GM21576 (cell line): ENCODE results near the gene UBE2I.

Experiments used
- ATAC-seq: cut with Tn5 transposase; IDR thresholded peaks from one replicate; pipeline ENCODE4 v1.9.1; 2021; ENCODE audit warnings: mild to moderate bottlenecking, moderate library complexity; ENCODE audit not compliant: unreplicated experiment

The UBE2I gene

DNA sequence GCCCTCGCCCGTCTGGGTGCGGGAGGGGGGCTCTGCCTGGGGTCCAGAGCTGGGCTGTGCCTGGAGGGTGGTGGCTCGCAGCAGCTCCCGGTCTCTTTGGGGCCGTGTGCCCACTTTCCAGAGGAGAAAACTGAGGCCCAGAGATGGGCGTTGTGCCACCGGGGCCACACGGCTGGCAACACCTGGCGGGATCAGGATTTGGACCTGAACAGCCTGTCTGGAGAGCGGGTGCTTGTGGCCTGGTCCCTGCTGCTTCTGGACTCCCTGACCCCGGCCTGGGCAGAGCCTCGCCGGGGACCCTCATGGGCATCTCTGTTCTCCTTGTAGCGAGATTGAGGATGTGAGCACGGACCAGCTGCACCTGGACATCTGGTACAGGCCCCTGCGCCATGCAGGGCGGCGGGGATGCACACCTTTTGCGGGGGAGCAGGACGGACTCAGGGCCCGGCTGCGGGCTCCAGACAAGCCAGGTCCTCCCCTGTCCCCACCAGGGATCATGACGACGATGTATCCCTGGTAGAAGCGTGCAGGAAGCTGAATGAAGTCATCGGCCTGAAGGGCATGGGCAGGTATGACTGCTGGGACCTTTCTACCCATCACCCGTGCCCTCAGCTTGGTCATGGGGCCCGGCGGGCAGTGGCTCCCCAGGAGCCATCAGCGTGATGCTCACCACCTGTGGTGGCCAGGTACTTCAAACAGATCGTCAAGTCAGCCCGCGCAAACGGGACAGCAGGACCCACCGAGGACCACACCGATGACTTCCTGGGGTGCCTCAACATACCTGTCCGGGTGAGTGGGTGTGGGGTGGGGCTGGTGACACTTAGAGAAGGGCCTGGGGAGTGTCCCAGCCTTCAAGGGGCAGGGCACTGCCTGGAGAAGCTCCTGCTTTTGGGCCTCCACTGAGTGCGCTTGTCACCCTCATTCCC is 32.3 kb downstream of the UBE2I start:
- ATAC-seq, result no peak

DNA sequence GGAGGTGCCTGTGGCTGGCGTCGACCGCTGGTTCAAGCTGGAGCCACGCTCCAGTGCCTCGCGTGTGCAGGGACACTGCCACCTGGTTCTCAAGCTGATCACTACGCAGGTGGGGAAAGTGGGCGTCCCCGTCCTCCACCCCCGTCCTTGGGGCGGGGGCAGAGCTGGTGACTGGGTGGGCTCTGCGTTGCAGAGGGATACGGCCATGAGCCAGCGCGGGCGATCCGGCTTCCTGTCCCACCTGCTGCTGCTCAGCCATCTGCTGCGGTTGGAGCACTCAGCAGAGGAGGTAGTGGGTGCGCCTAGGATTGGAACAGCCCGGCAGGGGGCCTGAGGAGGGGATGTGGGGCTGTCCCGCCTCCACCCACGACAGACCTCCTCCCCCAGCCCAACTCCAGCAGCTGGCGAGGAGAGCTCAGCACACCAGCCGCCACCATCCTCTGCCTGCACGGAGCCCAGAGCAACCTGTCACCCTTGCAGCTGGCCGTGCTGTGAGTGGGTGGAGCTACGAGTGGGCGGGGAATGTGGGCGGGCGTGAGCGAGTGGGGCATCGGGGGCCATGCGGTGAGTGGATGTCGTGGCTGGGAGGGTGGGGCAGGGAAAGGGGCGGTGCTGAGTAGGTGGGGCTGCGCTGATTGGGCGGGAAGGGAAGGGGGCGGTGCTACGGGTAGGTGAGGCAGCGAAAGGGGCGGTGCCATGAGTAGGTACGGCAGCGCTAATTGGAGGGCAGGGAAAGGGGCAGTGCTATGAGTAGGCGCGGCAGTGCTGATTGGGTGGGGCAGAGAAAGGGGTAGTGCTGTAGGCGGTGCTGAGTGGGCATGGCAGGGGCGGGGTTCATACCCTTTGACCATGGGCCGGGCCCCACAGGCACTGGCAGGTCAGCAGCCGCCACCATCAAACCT is 33.3 kb downstream of the UBE2I start:
- ATAC-seq, result peak; percentile 78

DNA sequence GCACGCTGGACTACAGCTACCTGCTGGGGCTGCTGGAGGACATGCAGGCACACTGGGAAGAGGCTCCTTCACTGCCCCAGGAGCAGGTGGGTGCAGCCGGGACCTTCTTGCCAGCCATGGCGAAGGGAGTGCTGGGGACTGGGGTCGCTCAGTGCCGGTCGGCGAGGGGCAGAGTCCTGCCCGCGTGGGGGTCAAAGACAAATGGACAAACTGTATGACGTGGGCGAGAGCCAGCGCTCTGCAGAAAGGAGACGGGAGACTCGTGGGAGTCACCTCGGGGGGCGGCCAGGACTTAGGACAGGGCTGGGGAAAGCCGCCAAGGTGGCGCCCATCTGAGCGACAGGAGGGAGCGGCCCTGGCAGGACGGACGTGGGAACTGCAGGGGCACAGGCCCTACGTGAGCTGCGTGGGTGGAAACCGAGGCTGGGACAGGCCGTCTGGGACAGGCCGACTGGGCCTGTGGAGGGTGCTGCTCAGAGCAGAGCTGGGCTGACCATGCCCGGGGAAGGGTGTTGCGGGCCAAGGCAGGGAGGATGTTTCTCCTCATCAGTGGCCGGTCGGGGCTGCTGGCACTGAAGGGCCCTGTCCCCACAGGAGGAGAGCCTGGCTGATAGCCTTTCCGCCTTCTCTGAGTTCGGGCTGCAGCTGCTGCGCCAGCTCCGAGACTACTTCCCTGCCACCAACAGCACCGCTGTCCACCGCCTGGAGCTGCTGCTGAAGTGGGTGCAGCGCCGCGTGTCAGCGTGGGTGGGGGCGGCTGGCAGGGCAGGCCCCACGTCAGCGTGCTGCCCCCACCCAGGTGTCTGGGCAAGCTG is 34.2 kb downstream of the UBE2I start:
- no peak for ATAC-seq

DNA sequence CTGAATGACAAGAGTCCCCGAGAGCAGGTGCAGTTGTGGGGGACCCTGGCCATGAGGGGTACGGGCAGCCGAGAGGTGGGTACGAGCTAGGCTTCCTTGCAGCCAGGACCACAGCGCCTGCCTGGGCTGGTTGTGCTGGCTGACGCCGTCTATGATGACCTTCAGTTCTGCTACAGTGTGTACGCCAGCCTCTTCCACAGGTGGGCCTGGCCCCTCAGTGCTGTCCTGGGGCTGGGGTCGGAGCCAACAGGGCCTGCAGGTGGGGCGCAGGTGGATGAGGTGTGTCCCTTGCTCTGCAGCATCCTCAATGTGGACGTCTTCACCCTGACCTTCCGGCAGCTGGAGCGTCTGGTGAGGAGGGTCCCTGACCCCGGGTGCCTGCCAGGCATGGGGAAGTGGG is 35.1 kb downstream of the UBE2I start:
- no peak for ATAC-seq

DNA sequence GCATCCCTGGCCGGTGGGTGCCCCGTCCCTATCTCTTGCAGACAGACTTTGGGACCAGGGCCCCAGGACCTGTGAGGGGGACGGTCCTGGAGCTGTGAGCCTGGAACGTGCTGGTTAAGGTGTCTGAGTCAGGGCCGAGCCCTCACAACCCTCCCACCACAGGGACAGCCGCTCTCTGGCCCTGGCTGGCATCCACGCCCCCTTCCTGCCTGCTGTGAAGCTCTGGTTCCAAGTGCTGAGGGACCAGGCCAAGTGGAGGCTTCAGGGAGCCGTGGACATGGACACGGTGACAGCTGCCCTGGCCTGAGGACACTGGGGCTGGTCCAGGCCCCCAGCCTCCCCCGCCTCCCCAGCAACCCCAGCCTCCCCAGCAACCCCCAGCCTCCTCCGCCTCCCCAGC is 35.7 kb downstream of the UBE2I start:
- no peak for ATAC-seq

DNA sequence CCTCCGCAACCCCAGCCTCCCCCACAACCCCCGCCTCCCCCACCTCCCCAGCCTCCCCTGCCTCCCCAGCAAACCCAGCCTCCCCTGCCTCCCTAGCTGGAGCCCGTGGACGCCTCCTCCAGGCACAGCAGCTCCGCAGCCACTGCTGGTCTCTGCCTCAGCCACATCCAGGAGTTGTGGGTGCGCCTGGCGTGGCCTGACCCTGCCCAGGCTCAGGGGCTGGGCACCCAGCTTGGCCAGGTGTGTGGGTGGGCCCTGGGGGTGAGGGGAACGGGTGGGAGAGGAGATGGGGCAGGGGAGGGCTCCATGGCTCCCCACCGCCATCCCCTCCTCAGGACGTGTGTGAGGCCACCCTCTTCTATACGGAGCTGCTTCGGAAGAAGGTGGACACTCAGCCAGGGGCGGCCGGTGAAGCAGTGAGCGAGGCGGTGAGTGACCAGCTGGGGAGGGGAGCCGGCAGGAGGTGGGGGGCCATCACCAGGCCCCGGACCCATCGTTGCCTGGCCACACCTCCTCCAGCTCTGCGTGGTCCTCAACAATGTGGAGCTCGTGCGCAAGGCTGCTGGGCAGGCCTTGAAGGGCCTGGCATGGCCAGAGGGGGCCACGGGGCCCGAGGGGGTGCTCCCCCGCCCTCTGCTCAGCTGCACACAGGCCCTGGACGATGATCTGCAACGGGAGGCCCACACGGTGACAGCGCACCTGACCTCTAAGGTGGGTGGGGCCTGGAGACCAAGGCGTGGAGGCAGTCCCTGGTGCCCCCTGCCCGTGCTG is 36.4 kb downstream of the UBE2I start:
- ATAC-seq, result no peak

DNA sequence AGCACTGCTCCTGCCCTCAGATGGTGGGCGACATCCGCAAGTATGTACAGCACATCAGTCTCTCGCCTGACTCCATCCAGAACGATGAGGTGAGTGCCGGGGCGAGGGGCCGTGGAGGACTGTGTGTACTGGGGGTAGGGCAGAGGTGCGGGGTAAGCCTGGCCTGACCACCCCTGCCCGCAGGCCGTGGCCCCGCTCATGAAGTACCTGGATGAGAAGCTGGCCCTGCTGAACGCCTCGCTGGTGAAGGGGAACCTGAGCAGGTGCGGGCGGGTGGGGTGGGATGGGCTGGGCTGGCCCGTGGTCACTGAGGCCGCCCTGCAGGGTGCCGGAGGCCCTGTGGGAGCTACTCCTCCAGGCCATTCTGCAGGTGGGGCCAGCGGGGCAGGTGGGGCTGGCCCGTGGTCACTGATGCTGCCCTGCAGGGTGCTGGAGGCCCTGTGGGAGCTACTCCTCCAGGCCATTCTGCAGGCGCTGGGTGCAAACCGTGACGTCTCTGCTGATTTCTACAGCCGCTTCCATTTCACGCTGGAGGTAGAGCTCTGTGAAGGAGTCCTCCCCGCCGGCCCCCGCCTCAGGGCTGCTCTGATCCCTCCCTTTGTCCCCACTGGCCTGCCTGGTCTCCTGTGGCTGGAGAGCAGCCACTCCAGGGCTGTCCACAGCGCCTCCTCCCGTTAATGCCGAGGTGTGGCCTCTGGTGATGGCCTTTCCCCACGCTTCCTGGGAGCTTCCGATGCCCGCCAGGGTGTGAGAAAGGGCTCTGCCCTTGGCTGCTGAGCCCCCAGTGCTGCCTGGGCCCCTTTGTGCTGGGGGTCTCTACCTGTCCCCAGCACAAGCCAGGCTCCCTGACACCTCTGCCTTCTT is 37.2 kb downstream of the UBE2I start:
- ATAC-seq, result no peak

DNA sequence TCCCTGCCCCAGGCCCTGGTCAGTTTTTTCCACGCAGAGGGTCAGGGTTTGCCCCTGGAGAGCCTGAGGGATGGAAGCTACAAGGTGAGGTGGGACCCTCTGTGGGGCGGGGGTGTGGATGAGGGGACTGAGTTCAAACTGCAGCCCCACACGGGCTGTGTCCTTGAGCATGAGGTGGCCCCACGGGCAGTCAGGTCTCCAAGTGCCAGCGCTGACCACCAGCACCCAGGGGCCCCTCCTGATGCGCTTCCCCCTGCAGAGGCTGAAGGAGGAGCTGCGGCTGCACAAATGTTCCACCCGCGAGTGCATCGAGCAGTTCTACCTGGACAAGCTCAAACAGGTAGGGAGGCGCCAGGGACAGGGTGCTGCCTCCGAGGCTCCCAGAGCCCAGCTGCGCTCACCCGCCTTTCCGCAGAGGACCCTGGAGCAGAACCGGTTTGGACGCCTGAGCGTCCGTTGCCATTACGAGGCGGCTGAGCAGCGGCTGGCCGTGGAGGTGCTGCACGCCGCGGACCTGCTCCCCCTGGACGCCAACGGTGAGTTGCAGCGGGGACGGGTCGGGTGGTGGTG is 37.9 kb downstream of the UBE2I start:
- ATAC-seq, result no peak

DNA sequence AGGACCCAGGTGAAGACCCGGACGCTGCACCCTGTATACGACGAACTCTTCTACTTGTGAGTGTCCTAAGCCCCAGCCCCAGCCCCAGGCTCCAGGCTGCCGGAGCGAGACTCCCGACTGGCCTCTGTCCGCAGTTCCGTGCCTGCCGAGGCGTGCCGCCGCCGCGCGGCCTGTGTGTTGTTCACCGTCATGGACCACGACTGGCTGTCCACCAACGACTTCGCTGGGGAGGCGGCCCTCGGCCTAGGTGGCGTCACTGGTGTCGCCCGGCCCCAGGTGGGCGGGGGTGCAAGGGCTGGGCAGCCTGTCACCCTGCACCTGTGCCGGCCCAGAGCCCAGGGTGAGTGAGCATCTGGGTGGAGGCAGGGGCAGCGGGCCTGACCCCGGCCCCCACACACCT is 38.5 kb downstream of the UBE2I start:
- ATAC-seq, result no peak

DNA sequence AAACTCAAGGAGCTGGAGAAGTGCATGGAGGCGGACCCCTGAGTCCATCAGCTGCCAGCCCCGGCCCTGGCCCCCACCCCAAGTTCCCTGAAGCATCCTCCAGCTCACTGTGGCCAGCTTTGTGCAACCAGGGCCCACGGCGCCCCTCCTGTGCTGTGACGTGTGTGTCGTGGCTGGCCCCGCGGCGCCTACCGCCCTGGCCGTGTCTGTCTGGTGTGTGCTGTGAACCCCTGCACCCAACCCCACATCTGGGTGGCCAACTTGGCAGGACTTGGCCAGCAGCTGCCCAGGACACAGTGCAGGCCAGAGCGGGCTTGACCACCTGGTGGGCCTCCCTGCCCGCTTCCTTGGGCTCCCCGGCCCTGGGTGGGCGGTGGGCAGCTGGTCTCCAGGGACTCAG is 39.0 kb downstream of the UBE2I start:
- no peak for ATAC-seq

DNA sequence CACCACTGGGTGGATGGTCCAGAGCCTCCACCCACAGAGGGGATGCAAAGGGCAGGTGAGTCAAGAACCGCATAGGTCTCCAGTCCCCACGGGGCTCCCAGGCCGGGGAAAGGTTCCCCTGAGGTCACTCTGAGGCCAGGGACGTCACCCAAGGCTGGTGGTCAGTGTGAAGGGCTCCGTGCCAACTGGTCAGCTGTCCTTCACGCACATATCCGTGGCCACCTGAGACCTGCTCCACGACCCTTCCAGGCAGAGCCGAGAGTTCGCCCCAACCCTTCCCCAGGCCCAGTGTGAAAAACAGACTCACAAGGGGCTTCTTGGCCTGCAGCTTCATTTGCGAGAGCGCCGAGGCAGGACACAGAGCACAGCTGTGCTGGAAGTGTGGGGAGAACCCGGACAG is 39.5 kb downstream of the UBE2I start:
- no peak for ATAC-seq

DNA sequence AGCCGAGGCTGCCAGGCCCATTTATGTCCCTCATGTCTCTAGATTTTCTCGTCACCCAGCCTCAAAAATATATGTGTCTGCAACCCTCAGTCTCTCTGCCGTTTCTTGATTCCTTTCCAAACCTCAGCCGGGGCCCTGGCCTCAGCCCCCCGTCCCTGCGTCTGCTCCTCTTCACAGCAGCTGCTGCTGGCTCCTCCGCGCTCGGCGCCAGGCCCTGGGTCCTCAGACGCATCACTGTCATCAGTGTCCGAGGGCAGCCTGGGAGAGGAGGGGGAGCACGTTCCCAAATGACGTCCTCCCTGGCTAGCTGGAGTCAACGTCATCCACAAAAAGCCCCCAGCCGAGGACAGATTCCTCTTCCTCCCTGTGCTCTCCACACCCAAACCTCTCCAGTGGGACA is 39.9 kb downstream of the UBE2I start:
- no peak for ATAC-seq

DNA sequence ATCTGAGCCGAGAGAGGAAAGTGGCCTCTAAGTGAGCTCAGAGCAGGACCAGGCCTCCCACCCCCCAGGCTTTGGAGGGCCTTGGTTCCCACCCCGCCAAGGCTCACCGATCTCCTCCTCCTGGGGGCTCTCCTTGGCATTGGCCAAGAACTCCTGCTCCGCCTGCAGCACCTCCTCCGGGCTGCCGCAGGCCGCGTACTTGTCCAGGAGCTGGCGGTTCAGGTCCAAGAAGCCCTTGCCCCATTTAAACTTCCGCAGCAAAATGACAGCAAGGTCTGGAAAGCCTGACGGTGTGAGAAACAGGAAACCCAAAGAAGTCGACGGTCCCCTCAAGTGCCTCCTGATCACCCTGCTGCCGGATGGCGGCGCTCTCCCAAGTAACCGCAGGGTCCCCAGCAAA is 40.5 kb downstream of the UBE2I start:
- no peak for ATAC-seq

DNA sequence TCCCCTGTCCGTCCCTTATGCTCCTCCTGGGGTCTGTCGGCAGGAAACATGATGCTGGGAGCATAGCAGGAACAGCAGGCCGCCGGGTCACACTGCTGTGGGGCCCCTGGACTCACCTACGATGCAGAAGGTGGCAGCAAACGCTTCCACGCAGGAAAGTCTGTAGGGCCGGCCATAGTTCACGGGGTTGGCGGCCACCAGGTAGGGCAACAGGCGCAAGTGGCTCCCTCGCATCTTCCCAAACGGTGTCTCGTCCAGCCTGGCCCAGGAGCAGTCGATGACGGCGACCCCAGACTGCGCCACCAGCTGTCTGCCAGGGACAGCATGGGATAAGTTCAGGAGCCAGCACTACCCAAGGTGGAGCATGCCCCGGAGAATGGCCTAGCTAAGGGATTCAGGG is 41.3 kb downstream of the UBE2I start:
- ATAC-seq, result no peak

DNA sequence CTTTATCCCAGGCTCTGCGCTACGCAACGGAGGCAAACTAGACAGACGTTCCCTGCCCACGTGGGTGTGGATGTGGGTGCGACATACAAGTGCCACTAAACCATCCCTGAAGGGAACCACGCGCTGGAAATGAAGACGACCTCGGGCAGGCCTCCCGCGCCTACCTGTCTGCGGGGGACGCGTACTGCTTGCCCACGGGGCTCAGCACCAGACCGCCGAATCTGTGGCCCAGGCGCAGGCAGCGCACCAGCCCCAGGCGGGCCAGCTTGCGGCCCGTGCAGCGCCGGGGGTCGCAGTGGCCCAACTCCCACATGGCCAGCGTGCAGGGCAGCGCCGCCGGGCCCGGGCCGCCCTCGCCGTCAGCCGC is 41.8 kb downstream of the UBE2I start:
- peak; percentile 3 for ATAC-seq

DNA sequence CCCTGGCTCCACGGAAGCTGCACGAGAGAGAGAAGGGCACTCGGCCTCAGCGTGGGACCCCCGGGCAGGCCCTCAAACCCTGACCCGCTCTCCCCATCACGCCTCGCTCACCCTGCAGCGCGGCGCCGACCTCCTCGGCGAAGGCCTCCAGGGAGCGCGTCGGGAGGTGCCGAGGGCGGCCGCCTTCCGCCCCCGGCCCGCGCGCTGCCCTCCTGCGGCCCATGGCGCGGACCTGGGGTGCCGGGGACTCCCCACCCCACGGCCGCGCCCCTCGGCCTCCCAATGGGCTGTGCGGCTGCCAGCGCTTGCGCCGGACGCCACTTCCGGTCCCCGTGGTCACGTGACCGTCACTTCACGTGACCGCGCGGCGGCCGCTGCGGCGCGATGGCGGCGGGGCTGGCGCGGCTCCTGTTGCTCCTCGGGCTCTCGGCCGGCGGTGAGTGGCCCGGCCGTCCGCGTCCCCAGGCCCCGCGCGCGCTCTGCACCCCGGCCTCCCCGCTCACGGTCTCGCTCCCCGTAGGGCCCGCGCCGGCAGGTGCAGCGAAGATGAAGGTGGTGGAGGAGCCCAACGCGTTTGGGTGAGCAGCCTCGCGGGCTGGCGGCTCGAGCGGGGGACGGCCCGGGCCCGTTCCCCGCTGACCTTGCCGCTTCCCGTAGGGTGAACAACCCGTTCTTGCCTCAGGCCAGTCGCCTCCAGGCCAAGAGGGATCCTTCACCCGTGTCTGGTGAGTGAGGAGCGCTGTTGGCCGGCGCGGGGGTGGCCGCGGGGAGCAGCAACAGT is 42.3 kb downstream of the UBE2I start, which contains the start of the genes GNPTG and TSR3:
Gene GNPTG (plus strand): TSS at position 350 of the 781 bp plus-strand sequence. CDS start 35 bp downstream, at position 385.
Gene TSR3 (minus strand): TSS at position 297 of the 781 bp plus-strand sequence. CDS start 74 bp downstream, at position 223.
- peak; percentile 58 for ATAC-seq

DNA sequence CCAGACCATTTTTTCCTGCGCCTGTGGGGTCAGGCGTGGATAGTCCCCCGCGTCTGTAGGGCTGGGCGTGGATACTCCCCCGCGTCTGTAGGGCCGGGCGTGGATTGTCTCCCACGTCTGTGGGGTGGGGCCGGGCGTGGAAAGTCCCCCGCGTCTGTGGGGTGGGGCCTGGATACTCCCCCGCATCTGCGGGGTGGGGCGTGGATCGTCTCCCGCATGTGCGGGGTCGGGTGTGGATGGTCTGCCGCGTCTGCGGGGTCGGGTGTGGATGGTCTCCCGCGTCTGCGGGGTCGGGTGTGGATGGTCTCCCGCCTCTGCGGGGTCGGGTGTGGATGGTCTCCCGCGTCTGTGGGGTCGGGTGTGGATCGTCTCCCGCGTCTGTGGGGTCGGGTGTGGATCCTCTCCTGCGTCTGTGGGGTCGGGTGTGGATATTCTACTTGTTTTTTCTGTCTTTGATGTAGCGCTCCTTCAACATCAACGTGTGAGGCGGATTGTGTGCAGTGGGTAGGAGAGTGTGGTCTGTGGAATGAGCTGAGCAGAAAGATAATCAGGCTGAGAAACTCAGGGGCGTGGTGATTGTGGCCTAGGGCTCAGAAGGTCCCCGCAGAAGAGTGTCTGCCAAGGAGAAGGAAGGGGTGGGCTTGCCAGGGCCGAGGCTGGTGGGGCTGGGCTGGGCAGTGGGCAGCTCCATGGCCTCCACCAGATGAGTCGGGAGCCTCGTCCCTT is 45.5 kb downstream of the UBE2I start:
- no peak for ATAC-seq
